MM.1S (cell line): ENCODE measurements around the gene LDLRAD4.

Experiments used
- DNase-seq: peaks from one replicate; pipeline ENCODE4 v3.0.0-alpha.2; 2015
- H2AFZ ChIP-seq: fragments of 300-600 bp; sonication (generic); 2 replicates; pipeline ENCODE4 v1.6.0; 2016; ENCODE audit warnings: antibody characterized with exemption, low read length
- H3F3A ChIP-seq: fragments of 300-600 bp; sonication (generic); 2 replicates; pipeline ENCODE4 v1.6.1; 2016; ENCODE audit warnings: mild to moderate bottlenecking, antibody characterized with exemption, low read length, moderate library complexity, mixed read lengths; ENCODE audit not compliant: insufficient read depth
- H3K27ac ChIP-seq: fragments of 300-600 bp; sonication (generic); 2 replicates; pipeline ENCODE4 v1.5.1; 2016; ENCODE audit warnings: mild to moderate bottlenecking, low read length
- H3K27me3 ChIP-seq: fragments of 300-600 bp; sonication (generic); replicated peaks from 2 replicates; pipeline ENCODE4 v1.6.0; 2016; ENCODE audit warnings: low read length; ENCODE audit not compliant: insufficient read depth
- H3K36me3 ChIP-seq: fragments of 300-600 bp; sonication (generic); replicated peaks from 2 replicates; pipeline ENCODE4 v1.6.1; 2016; ENCODE audit warnings: mild to moderate bottlenecking, low read length, mixed read lengths; ENCODE audit not compliant: insufficient read depth
- H3K4me1 ChIP-seq: fragments of 300-600 bp; sonication (generic); 2 replicates; pipeline ENCODE4 v1.6.1; 2016; ENCODE audit warnings: low read length, mixed read lengths
- H3K4me2 ChIP-seq: fragments of 300-600 bp; sonication (generic); 2 replicates; pipeline ENCODE4 v1.6.0; 2016; ENCODE audit warnings: low read depth, low read length
- H3K4me3 ChIP-seq: fragments of 300-600 bp; sonication (generic); 2 replicates; pipeline ENCODE4 v1.5.1; 2016; ENCODE audit warnings: low read length, mixed read lengths
- H3K79me2 ChIP-seq: fragments of 300-600 bp; sonication (generic); 2 replicates; pipeline ENCODE4 v1.6.1; 2016; ENCODE audit warnings: mixed run types, low read length, mixed read lengths
- H3K9ac ChIP-seq: fragments of 300-600 bp; sonication (generic); 2 replicates; pipeline ENCODE4 v1.6.1; 2016; ENCODE audit warnings: low read length, mixed read lengths
- H3K9me2 ChIP-seq: fragments of 300-600 bp; sonication (generic); replicated peaks from 2 replicates; pipeline ENCODE4 v1.6.1; 2016; ENCODE audit warnings: mild to moderate bottlenecking, low read length, mixed read lengths; ENCODE audit not compliant: insufficient read depth
- H3K9me3 ChIP-seq: fragments of 300-600 bp; sonication (generic); replicated peaks from 2 replicates; pipeline ENCODE4 v1.6.1; 2016; ENCODE audit warnings: mild to moderate bottlenecking, low read length, mixed read lengths; ENCODE audit not compliant: insufficient read depth
- H4K20me1 ChIP-seq: fragments of 300-600 bp; sonication (generic); 2 replicates; pipeline ENCODE4 v1.6.1; 2016; ENCODE audit warnings: mild to moderate bottlenecking, low read length, moderate library complexity, mixed read lengths; ENCODE audit not compliant: insufficient read depth
- EZH2 ChIP-seq: fragments of 300-600 bp; sonication (generic); optimal IDR thresholded peaks from 2 replicates; pipeline ENCODE3; 2017; ENCODE audit warnings: low read depth, mild to moderate bottlenecking, antibody characterized with exemption, low read length, mixed read lengths
- EZH2phosphoT487 ChIP-seq: fragments of 300-600 bp; sonication (generic); IDR thresholded peaks from 2 replicates; pipeline ENCODE4 v1.6.1; 2018; ENCODE audit warnings: antibody characterized with exemption, low read length
- TF ChIP-seq, protein P1 (sequence below): fragments of 300-600 bp; sonication (generic); IDR thresholded peaks from 2 replicates; pipeline ENCODE4 v1.5.1; 2016; ENCODE audit warnings: antibody characterized with exemption, low read length, mixed read lengths

The LDLRAD4 gene

DNA sequence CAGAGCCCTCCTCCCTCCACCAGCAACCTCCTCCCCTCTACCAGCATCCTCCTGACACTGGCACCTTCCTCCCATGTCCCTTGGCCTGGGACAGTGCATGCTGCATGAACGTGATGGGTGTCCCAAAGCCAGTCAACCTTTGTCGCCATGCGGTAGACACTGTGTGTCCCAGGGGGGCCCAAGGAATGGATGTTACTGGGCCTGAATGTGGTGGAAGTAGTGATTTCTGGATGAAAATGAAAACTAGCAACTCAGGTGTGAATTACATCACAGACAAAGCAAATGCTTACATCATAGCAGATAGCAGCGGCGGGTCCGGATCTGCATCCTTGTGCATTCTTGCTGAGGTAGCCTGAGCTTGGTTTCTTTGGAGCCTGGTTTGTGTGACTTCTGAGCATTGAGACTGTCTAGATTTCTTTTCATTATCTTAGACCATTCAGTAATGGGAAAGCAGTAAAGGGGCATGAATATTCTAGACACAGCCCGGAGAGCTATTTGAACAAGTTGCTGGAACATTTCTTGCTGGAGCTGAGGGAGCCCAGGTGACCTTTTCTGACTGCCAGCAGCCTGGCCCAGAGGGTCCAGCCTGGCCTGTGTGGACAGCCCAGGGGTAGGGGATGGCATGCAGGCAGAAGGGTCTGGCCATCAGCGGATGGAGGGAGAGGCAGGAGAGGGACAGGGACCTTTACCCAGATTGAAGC, 407.4 kb downstream of the LDLRAD4 start:
- Histone ChIP-seq H3K9ac (no peak overlapping the region), H3K9me3 (no peaks in the 10 kb centered on the region), H2AFZ (no peak overlapping the region), H3K4me1 (no peaks in the 10 kb centered on the region), H3K27ac (no peak overlapping the region), H3K4me2 (no peak overlapping the region), H3K27me3 (no peaks in the 10 kb centered on the region), H3K9me2 (no peaks in the 10 kb centered on the region), H3K79me2 (no peaks in the 10 kb centered on the region), H4K20me1 (no peaks in the 10 kb centered on the region), H3K36me3 (no peaks in the 10 kb centered on the region), H3F3A (no peaks in the 10 kb centered on the region), H3K4me3 (no peak overlapping the region)
- DNase-seq: no peak
- no peak for TF ChIP-seq EZH2phosphoT487
- TF ChIP-seq EZH2: no peak
- TF ChIP-seq, protein P1, sequence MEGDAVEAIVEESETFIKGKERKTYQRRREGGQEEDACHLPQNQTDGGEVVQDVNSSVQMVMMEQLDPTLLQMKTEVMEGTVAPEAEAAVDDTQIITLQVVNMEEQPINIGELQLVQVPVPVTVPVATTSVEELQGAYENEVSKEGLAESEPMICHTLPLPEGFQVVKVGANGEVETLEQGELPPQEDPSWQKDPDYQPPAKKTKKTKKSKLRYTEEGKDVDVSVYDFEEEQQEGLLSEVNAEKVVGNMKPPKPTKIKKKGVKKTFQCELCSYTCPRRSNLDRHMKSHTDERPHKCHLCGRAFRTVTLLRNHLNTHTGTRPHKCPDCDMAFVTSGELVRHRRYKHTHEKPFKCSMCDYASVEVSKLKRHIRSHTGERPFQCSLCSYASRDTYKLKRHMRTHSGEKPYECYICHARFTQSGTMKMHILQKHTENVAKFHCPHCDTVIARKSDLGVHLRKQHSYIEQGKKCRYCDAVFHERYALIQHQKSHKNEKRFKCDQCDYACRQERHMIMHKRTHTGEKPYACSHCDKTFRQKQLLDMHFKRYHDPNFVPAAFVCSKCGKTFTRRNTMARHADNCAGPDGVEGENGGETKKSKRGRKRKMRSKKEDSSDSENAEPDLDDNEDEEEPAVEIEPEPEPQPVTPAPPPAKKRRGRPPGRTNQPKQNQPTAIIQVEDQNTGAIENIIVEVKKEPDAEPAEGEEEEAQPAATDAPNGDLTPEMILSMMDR: no peak

DNA sequence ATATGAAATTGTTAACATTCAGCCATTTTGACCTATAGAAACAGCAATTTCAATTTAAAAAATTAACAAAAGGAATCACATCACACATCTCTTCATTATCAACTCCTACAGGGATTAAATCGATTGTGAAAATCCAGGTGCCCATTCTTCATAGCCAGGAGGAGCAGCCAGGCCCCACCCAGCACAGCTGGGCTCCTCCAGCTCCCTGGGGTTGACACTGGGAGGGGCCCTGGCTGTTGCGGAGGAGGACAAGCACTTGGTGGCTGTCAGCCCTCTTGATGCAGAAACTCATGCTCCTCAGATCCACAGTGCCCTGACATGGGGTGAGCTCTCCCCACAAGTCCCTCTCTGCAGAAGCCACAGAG, 408.0 kb downstream of the LDLRAD4 start:
- H3F3A ChIP-seq: no peaks in the 10 kb centered on the region
- no peaks in the 10 kb centered on the region for H3K79me2 ChIP-seq
- no peak for DNase-seq
- H3K27me3 ChIP-seq: no peaks in the 10 kb centered on the region
- H4K20me1 ChIP-seq: no peaks in the 10 kb centered on the region
- H3K4me3 ChIP-seq: no peak overlapping the region
- H3K4me1 ChIP-seq: no peaks in the 10 kb centered on the region
- H3K4me2 ChIP-seq: no peak overlapping the region
- no peak for TF ChIP-seq EZH2
- TF ChIP-seq EZH2phosphoT487: no peak
- no peak overlapping the region for H2AFZ ChIP-seq
- H3K36me3 ChIP-seq: no peaks in the 10 kb centered on the region
- H3K27ac ChIP-seq: no peak overlapping the region
- H3K9me2 ChIP-seq: no peaks in the 10 kb centered on the region
- H3K9ac ChIP-seq: no peak overlapping the region
- no peaks in the 10 kb centered on the region for H3K9me3 ChIP-seq

DNA sequence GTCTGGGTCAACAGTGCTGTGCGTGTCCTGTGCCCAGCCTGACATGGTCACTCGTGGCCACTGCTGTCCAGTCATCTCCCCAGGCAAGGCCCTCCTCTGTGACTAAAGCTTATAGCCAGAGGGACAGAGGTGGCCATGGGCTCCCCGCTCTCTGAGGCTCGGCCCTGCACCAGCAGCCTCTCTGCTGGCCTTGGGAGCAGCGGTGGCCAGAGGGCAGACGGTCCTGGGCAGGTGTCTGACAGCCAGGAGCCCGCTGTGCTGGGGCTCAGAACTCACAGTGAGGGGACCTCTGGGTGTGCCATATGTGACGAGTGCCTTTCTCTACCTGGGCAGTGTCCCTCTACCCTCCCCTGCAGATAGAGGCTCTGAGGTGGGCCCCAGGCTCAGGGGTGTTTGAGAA, 409.1 kb downstream of the LDLRAD4 start:
- Histone ChIP-seq H3K4me3 (no peak overlapping the region), H3K79me2 (no peaks in the 10 kb centered on the region), H3K9me2 (no peaks in the 10 kb centered on the region), H3K9ac (no peak overlapping the region), H3F3A (no peaks in the 10 kb centered on the region), H3K4me2 (no peak overlapping the region), H4K20me1 (no peaks in the 10 kb centered on the region), H2AFZ (no peak overlapping the region), H3K9me3 (no peaks in the 10 kb centered on the region), H3K27ac (no peak overlapping the region), H3K4me1 (no peaks in the 10 kb centered on the region), H3K27me3 (no peaks in the 10 kb centered on the region), H3K36me3 (no peaks in the 10 kb centered on the region)
- DNase-seq: no peak
- TF ChIP-seq EZH2 (no peak), EZH2phosphoT487 (no peak)
- TF ChIP-seq, protein P1: no peak

DNA sequence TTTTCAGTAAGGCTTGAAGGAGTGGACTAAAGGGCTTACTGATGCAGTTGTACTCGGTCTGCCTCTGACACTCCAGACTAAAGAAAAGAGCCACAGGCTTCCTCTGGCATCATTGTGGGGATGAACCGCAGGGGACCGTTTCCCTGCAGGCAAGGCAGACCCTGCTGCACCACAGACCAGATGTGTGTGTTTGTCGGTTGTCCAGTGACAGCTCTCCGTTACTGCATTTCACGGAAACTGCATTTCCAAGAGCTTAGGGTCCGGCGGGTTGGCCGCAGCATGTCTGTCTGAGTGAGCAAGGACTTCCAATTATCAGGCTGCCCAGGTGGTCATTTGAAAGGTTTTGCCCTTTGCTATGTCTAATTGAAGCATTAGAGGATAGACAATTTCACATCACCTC, 409.7 kb downstream of the LDLRAD4 start:
- DNase-seq: no peak
- no peak overlapping the region for H3K9ac ChIP-seq
- H3K36me3 ChIP-seq: no peaks in the 10 kb centered on the region
- H3K27me3 ChIP-seq: no peaks in the 10 kb centered on the region
- H3K4me2 ChIP-seq: no peak overlapping the region
- H3K4me1 ChIP-seq: no peaks in the 10 kb centered on the region
- H3K4me3 ChIP-seq: no peak overlapping the region
- no peaks in the 10 kb centered on the region for H3F3A ChIP-seq
- H2AFZ ChIP-seq: no peak overlapping the region
- no peaks in the 10 kb centered on the region for H4K20me1 ChIP-seq
- H3K9me3 ChIP-seq: no peaks in the 10 kb centered on the region
- TF ChIP-seq EZH2: no peak
- TF ChIP-seq, protein P1: no peak
- TF ChIP-seq EZH2phosphoT487: no peak
- H3K79me2 ChIP-seq: no peaks in the 10 kb centered on the region
- H3K27ac ChIP-seq: no peak overlapping the region
- H3K9me2 ChIP-seq: no peaks in the 10 kb centered on the region
